ENCODE data around the gene PFKL.

Gene PFKL

DNA sequence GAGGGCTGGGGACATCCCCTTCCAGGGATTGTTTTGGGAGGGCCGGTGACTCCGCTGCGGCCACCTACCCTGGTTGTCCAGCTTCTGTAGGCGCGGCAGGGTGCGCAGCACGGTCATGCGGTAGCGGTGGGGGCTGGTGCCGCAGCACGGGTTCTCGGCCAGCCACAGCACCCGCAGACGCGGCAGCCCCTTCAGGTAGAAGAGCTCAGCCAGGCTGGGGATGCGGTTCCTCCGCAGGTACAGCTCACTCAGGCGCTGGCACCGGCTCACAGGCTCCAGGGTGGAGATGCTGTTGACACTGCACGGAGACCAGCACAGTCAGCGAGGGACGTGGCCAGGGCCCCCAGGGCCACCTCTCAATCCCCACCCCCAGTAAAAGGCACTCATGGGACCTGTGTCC is 33.1 kb downstream of the PFKL start:
- Histone ChIP-seq H3K27ac (no peak overlapping the region), H3K4me3 (no peak overlapping the region), H3K36me3 (ENCODE audit: insufficient read depth, low read length) (no peaks in the 10 kb centered on the region; the same call in 1 of the 2 replicates), H3K9me3 (ENCODE audit: low read depth, low read length) (no peaks in the 10 kb centered on the region), H3K9ac (ENCODE audit: insufficient read length) (no peak overlapping the region)
- TF ChIP-seq EZH2 (IDR thresholded peaks at IDR 0.05) (no peak), POLR2AphosphoS5 (IDR thresholded peaks at IDR 0.05; ENCODE audit: borderline replicate concordance, low read depth, low read length) (no peak)
- DNase-seq (ENCODE audit: low read depth, low spot score) = no peak

DNA sequence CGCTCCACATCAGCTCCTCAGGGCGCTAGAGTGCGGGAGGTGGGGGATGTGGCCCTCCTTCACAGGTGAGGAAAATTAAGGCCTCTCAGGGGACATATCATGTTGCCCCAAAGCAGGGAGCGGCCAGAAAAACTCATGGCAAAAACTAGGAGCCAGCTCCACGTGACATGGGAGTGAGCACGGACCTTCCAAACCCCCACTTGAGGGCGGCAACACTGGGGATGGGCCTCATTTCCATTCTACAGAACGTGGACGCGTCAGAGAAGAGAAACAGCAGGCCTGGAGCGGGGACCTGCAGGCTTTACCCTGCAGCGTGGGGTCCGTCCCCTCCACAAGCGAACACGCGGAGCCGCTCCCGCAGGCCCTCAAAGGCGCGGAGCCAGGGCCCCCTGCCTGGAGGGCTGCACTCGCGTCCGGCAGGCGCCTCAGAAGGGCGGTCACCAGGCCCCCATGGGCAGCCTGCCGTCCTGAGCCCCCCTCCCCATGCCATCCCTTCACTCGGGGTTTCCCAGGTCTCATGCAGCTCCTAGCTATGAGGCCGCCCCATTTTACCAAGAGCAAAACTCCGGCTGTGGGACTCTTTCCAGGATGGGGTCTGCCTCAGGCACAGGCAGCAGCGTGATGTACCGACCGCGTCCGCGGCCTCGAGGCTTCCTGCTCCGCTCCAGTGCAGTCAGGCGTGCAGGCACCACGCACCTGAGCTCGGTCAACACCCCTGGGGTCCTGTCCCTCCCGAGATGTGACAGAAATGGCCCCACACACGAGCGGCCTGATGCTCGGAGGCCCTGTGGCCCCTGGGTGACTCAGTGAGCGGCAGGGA is 33.9 kb downstream of the PFKL start:
- Histone ChIP-seq H3K9ac (ENCODE audit: insufficient read length) (no peak overlapping the region), H3K36me3 (ENCODE audit: insufficient read depth, low read length) (no peaks in the 10 kb centered on the region; the same call in 1 of the 2 replicates)

DNA sequence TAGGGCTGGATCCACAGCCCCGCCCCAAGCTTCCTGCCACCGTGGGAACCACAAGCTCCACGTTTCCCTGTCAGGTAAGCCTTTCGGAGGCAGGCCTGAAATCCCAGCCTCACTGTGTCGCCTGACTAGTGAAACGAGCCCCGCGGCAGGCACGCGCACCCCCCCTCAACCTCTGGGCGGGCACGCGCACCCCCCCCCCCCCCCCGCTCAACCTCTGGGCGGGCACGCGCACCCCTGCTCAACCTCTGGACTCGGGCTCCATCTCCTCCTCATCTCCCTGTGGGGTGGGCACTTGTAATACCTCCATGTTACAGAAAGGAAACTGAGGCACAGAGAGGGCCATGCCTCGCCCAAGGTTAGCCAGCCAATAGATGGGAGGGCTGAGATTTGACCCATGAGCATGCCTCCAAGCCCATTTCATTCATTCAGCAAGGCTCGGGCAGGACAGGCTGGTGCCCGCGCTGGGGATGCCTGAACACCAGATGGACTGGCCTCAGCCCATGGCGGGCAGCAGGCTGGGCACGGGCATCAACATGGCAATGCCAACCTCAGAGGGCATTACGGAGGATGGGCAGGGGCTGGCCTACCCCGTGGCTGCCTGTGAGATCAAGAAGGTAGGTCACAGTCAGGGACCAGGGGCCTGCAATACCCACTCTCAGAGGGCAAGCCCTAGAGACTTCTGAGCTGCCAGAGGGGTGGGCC is 34.6 kb downstream of the PFKL start:
- no peak for TF ChIP-seq POLR2AphosphoS5 (IDR thresholded peaks at IDR 0.05; ENCODE audit: borderline replicate concordance, low read depth, low read length)
- no peak for TF ChIP-seq EZH2 (IDR thresholded peaks at IDR 0.05)
- TF ChIP-seq FOXP2 (optimal IDR thresholded peaks at IDR 0.05; ENCODE audit: control extremely low read depth, extremely low read length, insufficient read depth) = no peak
- no peak overlapping the region for H3K9ac ChIP-seq (ENCODE audit: insufficient read length)
- no peak for DNase-seq (ENCODE audit: low read depth, low spot score)
- H3K27ac ChIP-seq = no peak overlapping the region
- H3K9me3 ChIP-seq (ENCODE audit: low read depth, low read length) = no peaks in the 10 kb centered on the region
- no peak overlapping the region for H3K4me3 ChIP-seq
- no peaks in the 10 kb centered on the region; the same call in 1 of the 2 replicates for H3K36me3 ChIP-seq (ENCODE audit: insufficient read depth, low read length)

More for the DNA sequence above, 33.9 kb downstream of the PFKL start:
- H3K27ac ChIP-seq = no peak overlapping the region
- H3K9me3 ChIP-seq (ENCODE audit: low read depth, low read length) = no peaks in the 10 kb centered on the region
- no peak for TF ChIP-seq POLR2AphosphoS5 (IDR thresholded peaks at IDR 0.05; ENCODE audit: borderline replicate concordance, low read depth, low read length)
- no peak for TF ChIP-seq FOXP2 (optimal IDR thresholded peaks at IDR 0.05; ENCODE audit: control extremely low read depth, extremely low read length, insufficient read depth)
- no peak for TF ChIP-seq EZH2 (IDR thresholded peaks at IDR 0.05)
- no peak overlapping the region for H3K4me3 ChIP-seq
- DNase-seq (ENCODE audit: low read depth, low spot score) = no peak

DNA sequence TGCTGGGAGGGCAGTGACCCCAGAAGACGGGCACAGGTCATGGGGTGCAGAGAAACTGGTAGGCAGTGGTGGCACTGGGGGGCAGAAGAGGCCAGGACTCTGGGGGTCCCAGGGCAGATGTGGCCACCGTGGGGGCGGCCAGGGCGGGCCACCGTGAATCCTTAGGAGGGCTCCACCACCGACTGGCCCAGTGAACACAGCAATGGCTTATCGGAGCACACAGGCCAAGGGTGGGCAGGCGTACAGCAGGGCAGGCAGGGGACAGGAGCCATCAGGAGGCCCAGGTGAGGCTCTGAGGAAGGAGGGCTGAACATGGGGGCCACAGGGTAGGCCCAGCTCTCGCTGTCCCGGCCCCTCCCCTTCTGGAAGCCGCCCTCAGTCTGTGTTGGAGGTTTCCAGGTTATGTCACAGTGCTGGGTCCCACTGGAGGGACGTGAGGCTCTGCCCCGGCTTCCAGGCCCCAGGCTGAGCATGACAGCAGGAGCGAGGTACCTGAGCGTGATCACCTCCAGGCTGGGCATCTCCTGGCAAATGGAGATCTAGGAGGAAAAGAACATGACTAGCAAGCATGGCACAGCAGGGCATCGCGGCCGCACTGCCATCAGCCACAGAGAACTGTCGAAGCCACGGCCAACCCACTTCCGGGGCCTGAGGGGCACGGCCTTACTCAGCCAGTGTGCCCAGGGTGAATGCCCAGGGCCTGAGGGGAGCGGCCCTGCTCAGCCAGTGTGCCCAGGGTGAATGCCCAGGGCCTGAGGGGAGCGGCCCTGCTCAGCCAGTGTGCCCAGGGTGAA is 35.6 kb downstream of the PFKL start:
- DNase-seq (ENCODE audit: low read depth, low spot score) = no peak

DNA sequence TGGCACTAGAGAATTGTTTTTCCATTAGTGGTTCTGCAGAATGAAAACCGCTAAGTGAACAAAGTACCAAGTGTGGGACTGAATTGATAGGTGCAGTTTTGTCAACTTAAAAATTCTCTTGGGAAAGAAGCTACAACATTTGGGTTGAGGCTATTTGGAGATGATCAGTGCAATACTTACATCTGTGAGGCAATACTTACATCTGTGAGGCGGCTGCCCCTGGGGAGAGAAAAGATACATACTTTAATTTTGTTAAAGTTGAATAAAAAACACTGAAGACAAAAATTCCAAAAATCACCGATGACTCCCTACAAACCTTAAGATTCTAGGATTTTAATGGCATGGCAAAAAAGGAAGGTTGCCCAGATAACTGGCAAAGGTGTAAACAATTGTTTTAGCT is 37.6 kb downstream of the PFKL start:
- peak overlapping the region; percentile 66 for H3K27ac ChIP-seq
- TF ChIP-seq POLR2AphosphoS5 (IDR thresholded peaks at IDR 0.05; ENCODE audit: borderline replicate concordance, low read depth, low read length) (no peak), EZH2 (IDR thresholded peaks at IDR 0.05) (no peak), FOXP2 (optimal IDR thresholded peaks at IDR 0.05; ENCODE audit: control extremely low read depth, extremely low read length, insufficient read depth) (no peak)
- no peaks in the 10 kb centered on the region for H3K9me3 ChIP-seq (ENCODE audit: low read depth, low read length)
- H3K4me3 ChIP-seq = no peak overlapping the region
- no peak overlapping the region for H3K9ac ChIP-seq (ENCODE audit: insufficient read length)
- H3K36me3 ChIP-seq (ENCODE audit: insufficient read depth, low read length) = no peaks in the 10 kb centered on the region; the same call in 1 of the 2 replicates
- DNase-seq (ENCODE audit: low read depth, low spot score) = no peak

More for the DNA sequence above, 35.6 kb downstream of the PFKL start:
- TF ChIP-seq POLR2AphosphoS5 (IDR thresholded peaks at IDR 0.05; ENCODE audit: borderline replicate concordance, low read depth, low read length) (no peak), EZH2 (IDR thresholded peaks at IDR 0.05) (no peak), FOXP2 (optimal IDR thresholded peaks at IDR 0.05; ENCODE audit: control extremely low read depth, extremely low read length, insufficient read depth) (no peak)
- H3K4me3 ChIP-seq = no peak overlapping the region
- no peak overlapping the region for H3K27ac ChIP-seq
- H3K36me3 ChIP-seq (ENCODE audit: insufficient read depth, low read length) = no peaks in the 10 kb centered on the region; the same call in 1 of the 2 replicates
- H3K9me3 ChIP-seq (ENCODE audit: low read depth, low read length) = no peaks in the 10 kb centered on the region
- H3K9ac ChIP-seq (ENCODE audit: insufficient read length) = no peak overlapping the region

DNA sequence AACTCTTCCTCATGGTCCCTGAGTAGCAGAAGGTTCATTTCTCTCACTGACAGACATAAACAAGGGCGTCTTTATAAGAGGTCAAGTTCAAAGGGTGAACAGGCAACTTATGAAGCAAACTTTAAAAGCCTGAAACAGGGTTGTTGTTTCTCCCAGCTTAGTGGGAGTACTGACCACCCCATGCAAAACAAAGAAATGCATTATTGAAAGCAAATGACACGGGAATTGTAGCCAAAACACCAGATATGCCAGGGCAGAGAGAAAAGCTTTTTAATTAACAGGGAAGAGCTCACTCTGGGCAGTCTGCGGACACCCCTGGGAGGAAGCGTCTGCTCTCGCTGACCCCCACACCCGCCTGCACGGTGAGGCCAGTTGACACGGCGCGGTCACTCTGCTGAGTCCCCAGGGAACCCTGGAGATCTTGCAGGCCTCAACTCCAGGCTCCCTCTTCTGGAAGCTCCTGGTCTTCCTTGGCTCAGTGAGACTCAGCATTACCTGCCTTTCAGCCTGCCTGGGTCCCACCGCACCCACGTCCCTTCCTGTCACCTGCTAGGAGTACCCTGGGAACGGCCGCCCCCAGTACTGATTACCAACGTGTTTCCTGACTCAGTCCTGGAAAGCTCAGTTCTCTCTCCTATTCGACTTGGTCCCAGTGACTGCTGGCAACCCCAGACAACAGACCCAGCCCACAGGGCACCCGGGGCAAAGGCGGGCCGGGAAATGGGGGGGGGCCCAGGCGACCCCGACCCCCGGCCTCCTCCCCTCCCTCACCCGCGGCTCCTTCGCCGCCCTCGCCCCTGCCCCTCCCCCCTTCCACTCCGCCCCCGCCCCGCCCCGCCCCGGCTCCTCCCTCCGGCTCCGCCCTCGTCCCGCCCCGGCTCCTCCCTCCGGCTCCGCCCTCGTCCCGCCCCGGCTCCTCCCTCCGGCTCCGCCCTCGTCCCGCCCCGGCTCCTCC is 38.4 kb downstream of the PFKL start:
- Histone ChIP-seq H3K9ac (ENCODE audit: insufficient read length) (no peak overlapping the region), H3K36me3 (ENCODE audit: insufficient read depth, low read length) (no peaks in the 10 kb centered on the region; the same call in 1 of the 2 replicates), H3K27ac (peak overlapping the region; percentile 66), H3K9me3 (ENCODE audit: low read depth, low read length) (no peaks in the 10 kb centered on the region), H3K4me3 (peak overlapping the region; percentile 63)
- no peak for DNase-seq (ENCODE audit: low read depth, low spot score)
- TF ChIP-seq EZH2 (IDR thresholded peaks at IDR 0.05) (no peak), FOXP2 (optimal IDR thresholded peaks at IDR 0.05; ENCODE audit: control extremely low read depth, extremely low read length, insufficient read depth) (no peak), POLR2AphosphoS5 (IDR thresholded peaks at IDR 0.05; ENCODE audit: borderline replicate concordance, low read depth, low read length) (no peak)
